H54 (cell line): ENCODE measurements around the gene P2RX3.

Experiments used
- DNase-seq: peaks from one replicate; pipeline ENCODE4 v3.0.0; 2011; ENCODE audit warnings: low spot score, mixed read lengths; ENCODE audit not compliant: insufficient read length
- FAIRE-seq: peaks from 3 replicates; lab custom pipeline; 2011; peaks lifted over from hg19 to GRCh38; lab: Jason Lieb, UNC
- POLR2A ChIP-seq: IDR thresholded peaks from 2 replicates; pipeline ENCODE4 v1.6.1; 2011; ENCODE audit warnings: low read depth, mild to moderate bottlenecking, low read length

P2RX3 gene

DNA sequence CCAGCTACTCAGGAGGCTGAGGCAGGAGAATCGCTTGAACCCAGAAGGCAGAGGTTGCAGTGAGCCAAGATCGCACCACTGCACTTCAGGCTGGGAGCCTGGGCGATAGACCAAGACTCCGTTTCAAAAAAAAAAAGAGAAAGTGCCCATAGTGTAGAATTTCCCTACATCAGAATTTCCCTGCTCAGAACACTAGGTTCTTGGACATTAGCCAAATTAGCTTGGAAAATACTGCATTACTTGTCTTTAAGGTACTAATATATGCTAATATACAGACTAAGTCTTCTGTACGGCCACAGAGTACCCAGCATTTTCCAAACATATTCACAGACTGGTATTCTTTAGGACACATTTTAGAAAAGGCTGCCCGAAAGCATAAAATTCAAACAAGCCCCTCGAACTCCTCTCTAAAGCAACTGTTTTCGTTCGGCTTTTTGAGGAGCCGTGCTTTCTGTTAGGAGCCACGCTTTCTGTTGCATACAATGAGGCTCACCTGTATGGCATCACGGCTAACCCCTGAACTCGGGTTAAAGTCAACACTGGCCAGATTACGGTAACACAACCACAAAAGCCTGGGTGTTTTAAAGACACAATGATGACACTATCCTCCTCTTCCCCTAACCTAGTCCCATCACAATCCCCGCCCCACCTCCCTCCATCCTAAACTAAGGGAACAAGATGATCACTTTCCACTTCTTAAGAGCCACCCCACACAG is 31.8 kb upstream of the P2RX3 start:
- no peak for FAIRE-seq
- no peak for TF ChIP-seq POLR2A
- DNase-seq = no peak

DNA sequence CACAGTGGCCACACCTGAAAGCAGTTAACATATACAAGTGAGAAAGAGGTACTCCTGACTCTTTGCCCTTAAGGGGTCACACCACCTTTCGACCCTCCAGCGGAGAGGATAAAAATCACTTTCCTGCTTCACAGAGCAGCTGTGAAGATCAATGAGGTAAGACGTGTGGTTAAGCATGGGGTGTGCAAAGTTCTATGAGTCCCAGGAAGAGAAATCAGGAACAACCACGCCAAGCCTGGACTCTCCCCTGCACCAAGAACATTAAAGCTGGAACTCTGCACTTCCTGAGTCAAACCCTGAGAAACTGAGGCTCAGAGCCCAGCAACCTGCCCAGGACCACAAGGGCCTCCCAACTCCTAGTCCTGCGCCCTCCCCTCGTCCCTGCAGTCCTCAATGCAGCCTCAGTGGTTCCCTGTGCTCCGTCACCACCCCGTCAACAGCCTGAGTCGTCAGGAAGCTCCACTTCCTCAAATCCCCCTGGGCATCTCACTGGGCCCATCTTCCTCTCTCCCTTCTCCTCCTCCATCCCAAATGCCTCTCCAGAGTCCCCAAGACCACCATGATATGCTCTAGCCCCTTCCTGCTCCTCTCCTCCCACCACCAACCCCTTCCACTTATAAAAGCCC is 31.1 kb upstream of the P2RX3 start:
- FAIRE-seq = no peak
- no peak for TF ChIP-seq POLR2A

DNA sequence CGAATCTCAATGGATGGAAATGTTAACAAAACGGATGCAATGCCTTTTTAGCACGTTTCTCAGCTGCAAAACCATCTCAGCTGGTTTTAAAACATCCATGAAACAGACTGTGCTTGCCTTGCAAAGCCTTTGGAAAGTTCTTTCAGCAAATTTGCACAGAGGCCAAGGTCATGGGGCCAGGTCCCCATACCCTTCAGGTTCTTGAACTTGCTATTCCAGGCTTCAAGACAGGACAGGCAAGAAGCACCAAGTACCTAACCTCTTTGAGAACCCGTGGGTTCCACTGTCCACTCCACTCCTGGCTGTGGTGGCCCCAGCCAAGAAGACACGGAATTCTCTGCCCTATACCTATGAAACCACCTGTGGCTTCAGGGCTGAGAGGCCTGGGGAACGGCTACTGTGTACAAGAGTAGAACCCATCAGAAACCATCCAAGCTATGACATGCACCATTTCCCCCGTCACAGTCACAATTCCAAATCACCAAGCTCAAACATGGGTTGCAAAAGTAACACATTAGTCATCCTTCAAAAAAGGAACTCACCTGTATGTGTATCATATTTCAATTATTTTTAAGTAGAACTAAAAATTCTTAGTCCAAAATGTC is 30.4 kb upstream of the P2RX3 start:
- DNase-seq (no peak), FAIRE-seq (no peak)
- TF ChIP-seq POLR2A = no peak

More for the DNA sequence above, 31.1 kb upstream of the P2RX3 start:
- no peak for DNase-seq

DNA sequence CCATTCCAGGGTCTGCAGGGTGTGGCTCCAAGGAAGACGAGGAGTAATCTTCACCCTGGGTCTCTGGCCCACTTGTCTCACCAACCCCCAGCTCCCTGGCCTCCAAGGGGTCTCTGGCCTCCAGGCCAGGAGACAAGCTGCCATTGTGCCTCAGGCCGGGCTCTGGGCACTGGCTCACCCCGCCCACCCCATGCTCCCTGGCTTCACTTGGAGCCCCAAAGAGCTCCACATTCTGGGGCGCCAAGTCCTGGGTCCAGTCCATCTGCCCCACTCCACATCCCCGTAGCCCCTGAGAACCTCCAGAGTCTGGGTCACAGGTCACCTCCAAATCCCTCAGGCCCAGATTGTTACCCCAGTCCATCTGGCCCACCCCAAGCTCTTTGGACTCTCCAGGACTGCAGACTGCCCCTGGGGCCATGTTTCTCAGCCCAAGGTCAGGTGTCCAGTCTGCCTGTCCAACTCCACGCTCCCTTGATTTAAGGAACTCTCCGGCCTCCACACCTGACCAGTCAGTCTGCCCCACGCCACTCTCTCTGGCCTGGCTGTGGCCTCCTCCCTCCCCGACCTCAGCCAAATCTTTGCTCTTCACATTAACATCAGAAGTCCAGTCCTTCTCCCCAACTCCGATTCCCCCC is 29.6 kb upstream of the P2RX3 start:
- DNase-seq = no peak
- TF ChIP-seq POLR2A = no peak
- FAIRE-seq = no peak

- DNase-seq = no peak
- TF ChIP-seq POLR2A = no peak
- no peak for FAIRE-seq
Observed at GRCh38 chr11:57309106-57310059, 28.8 kb upstream of the P2RX3 start.

DNA sequence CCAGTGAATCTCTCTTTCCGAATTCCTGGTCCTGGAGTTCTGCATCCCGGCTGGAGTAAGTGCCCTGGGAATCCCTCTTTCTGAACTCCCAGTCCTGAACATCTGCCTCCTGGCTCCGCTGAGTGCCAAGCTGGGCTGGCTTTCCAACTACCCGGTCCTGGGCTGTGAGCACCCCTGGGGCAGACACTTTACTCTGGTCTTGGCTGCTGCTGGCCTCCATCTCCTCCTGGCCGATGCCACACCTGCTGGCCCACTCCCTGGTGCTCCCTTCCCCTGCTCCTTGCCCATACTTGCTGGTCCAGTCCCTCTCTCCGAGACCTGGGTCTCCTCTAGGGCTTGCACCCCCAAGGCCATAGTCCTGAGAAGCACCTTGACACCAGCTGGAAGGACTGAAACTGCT is 28.1 kb upstream of the P2RX3 start:
- DNase-seq = no peak
- FAIRE-seq = no peak
- TF ChIP-seq POLR2A = no peak

DNA sequence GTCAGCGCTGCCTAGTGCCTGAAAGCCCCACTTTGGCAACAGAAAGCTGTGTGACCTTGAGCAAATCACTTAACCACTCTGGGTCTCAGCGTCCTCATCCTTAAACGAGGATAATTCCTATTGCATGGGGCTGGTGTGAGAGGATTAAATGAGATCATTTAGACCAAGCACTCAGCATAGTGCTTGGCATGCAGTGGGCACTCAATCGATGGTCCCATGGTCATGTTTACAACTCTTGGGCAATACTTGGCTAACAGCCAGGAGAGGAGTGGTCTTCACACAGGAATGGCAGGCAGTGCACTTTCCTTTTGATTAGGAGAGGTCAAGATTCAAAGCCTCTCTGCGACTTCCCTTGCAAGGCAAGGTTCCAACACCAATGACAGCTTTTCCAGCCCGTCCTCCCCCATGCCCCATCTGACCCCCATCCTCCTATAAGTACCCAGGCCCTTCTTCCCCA is 27.5 kb upstream of the P2RX3 start:
- DNase-seq (no peak), FAIRE-seq (no peak)
- TF ChIP-seq POLR2A = no peak

- peak; percentile 94 for TF ChIP-seq POLR2A
- FAIRE-seq (no peak), DNase-seq (peak; percentile 96)
Observed at GRCh38 chr11:57311109-57311936, 26.8 kb upstream of the P2RX3 start.

GRCh38 chr11:57312511-57313021 is 25.6 kb upstream of the P2RX3 start:
- no peak for FAIRE-seq
- TF ChIP-seq POLR2A = no peak
- DNase-seq = no peak

DNA sequence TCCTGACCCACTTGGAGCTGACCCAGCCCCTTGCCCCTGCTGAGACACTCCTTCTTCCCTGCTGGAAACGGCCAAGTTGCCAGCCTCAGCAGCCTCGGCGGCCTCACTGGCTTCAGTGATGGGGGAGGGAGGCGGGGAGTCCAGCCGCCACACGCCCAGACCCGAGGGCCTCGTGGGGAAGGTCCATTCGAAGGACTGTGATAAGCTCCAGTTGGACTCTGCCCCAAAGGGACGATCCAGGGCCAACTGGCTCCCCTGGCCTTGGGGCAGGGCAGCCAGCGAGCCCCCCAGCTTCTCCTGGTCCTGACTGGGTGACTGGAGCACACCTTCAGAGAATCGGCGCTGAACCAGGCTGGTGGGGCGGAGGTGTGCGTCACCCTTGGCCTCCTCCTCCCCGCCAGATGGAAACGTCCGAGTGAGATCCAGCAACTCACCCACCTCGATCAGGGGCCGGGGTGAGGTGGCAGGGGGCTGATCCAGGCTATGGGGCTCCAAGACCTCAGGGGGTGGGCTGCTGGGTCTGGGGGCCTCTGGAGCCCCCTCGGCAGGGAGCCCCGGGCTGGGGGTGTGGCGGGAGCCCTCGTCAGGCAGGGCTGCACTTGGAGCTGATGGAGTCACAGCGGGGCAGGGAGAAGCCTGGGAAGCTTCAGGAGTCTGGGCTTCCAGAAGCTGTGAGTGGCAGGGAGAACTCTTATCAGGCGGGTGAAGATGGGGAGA is 24.9 kb upstream of the P2RX3 start:
- FAIRE-seq (no peak), DNase-seq (no peak)
- TF ChIP-seq POLR2A = no peak

DNA sequence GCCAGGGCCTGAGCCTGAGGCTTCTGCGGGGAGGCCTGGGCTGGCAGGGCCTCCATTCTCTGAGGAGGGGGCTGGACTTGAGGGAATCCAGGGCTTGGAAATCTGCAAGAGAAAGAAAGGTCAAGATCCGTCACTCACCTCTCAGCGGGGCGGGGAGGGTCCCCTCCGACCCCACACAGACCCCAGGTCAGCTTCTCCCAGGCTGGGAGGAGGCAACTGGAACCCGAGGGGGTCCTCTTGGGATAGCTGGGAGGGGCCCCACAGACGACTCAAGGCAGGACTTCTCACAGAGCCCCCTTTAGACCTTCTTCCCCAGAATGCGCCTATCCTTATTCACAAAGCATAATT is 24.4 kb upstream of the P2RX3 start:
- no peak for DNase-seq
- no peak for TF ChIP-seq POLR2A
- FAIRE-seq = no peak

DNA sequence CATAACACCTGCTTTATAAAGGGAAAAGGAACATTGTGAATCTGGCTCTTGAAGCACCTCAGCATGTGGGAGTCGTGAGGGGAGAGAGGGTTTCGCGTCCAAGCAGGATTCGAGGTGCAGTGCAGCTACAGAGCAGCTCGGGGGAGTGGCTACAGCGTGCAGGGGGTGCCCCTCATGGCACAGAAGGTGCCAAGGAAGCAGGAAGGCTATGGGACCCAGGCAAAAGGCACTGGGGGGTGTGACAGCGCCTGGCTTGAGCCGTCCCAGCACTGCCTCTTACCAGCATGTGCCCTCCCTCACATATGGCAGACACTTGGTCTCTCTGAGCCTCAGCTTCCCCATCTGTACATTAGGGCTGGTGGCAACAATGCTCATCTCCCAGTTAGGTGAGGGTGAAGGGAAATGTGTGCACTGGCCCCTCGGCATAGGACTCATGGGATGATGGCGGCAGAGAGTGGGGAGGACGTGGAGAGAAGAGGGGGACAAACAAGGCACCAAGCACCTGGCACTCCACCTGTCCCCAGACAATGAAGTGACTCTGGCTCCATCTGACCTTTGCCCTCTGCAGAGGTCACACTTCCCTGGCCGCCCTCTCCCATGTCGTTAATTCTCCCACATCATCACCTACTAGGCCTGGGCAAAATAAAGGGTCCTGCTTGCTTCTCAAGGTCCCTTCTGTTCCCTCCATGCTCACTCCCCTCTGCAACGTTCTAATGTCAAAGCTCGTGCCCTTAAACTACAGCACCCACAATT is 23.8 kb upstream of the P2RX3 start:
- FAIRE-seq (no peak), DNase-seq (no peak)
- TF ChIP-seq POLR2A = no peak
